Measurements from ENCODE around the gene WDR17.

DNA sequence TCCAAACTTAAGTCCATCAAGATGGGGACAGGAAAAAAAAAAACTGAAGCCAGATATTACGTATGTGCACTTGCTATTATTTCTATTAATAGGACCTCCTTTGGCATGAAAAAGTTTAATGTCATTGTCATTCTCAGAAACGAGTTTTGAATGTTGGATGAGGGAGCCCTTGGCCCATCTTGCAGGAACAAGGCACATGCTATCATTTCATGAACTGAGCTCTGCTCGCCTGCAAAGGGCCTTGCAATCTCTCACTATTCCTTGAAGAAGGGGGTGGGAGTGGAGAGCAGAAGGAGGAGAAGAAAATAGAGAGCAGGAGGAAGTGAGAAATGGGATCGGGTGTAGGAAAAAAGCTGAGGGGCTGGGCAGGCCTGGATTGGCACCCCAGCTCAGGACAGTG, 164.0 kb downstream of the WDR17 start:
- no peak for TF ChIP-seq RAD21 (IDR thresholded peaks at IDR 0.05; ENCODE audit: low read depth)
- no peak for TF ChIP-seq FOXM1 (IDR thresholded peaks at IDR 0.05; ENCODE audit: borderline replicate concordance, low read depth)
- no peak for TF ChIP-seq CEBPB (IDR thresholded peaks at IDR 0.05)
- no peak for TF ChIP-seq EGR1 (IDR thresholded peaks at IDR 0.05)
- TF ChIP-seq EP300 (IDR thresholded peaks at IDR 0.05; ENCODE audit: borderline replicate concordance), result no peak
- TF ChIP-seq, protein P1, sequence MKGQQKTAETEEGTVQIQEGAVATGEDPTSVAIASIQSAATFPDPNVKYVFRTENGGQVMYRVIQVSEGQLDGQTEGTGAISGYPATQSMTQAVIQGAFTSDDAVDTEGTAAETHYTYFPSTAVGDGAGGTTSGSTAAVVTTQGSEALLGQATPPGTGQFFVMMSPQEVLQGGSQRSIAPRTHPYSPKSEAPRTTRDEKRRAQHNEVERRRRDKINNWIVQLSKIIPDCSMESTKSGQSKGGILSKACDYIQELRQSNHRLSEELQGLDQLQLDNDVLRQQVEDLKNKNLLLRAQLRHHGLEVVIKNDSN (IDR thresholded peaks at IDR 0.05), result no peak
- TF ChIP-seq CREB1 (IDR thresholded peaks at IDR 0.05; ENCODE audit: low read depth), result no peak
- TF ChIP-seq, protein P2, sequence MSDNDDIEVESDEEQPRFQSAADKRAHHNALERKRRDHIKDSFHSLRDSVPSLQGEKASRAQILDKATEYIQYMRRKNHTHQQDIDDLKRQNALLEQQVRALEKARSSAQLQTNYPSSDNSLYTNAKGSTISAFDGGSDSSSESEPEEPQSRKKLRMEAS (IDR thresholded peaks at IDR 0.05), result no peak
- TF ChIP-seq, protein P3, sequence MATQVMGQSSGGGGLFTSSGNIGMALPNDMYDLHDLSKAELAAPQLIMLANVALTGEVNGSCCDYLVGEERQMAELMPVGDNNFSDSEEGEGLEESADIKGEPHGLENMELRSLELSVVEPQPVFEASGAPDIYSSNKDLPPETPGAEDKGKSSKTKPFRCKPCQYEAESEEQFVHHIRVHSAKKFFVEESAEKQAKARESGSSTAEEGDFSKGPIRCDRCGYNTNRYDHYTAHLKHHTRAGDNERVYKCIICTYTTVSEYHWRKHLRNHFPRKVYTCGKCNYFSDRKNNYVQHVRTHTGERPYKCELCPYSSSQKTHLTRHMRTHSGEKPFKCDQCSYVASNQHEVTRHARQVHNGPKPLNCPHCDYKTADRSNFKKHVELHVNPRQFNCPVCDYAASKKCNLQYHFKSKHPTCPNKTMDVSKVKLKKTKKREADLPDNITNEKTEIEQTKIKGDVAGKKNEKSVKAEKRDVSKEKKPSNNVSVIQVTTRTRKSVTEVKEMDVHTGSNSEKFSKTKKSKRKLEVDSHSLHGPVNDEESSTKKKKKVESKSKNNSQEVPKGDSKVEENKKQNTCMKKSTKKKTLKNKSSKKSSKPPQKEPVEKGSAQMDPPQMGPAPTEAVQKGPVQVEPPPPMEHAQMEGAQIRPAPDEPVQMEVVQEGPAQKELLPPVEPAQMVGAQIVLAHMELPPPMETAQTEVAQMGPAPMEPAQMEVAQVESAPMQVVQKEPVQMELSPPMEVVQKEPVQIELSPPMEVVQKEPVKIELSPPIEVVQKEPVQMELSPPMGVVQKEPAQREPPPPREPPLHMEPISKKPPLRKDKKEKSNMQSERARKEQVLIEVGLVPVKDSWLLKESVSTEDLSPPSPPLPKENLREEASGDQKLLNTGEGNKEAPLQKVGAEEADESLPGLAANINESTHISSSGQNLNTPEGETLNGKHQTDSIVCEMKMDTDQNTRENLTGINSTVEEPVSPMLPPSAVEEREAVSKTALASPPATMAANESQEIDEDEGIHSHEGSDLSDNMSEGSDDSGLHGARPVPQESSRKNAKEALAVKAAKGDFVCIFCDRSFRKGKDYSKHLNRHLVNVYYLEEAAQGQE (IDR thresholded peaks at IDR 0.05; ENCODE audit: low read depth), result no peak

Data from Ishikawa (cell line).